Mesendoderm (in vitro differentiated cells): ENCODE results near the gene NR4A2.

ENCODE experiments used
- DNase-seq: peaks from one replicate; pipeline ENCODE4 v3.0.0; 2013
- H2AK5ac ChIP-seq: 2 replicates; pipeline ENCODE4 v1.6.1; 2013; ENCODE audit warnings: low read length, inconsistent platforms
- H2BK120ac ChIP-seq: 2 replicates; pipeline ENCODE4 v1.6.1; 2013; ENCODE audit warnings: low read depth, mild to moderate bottlenecking, low read length, moderate library complexity, mixed read lengths
- H2BK15ac ChIP-seq: replicated peaks from 2 replicates; pipeline ENCODE4 v1.6.1; 2013; ENCODE audit warnings: low read depth, mild to moderate bottlenecking, moderate library complexity
- H2BK5ac ChIP-seq: 2 replicates; pipeline ENCODE4 v1.6.1; 2013; ENCODE audit warnings: low read length, inconsistent platforms
- H3K18ac ChIP-seq: 2 replicates; pipeline ENCODE4 v1.6.1; 2013; ENCODE audit warnings: mild to moderate bottlenecking, low read length, mixed read lengths
- H3K23ac ChIP-seq: one replicate; pipeline ENCODE4 v1.6.1; 2013; ENCODE audit warnings: low read length
- H3K27ac ChIP-seq: 2 replicates; pipeline ENCODE4 v1.5.1; 2013; ENCODE audit warnings: low read depth, mild to moderate bottlenecking, inconsistent platforms, low read length, moderate library complexity
- H3K27me3 ChIP-seq: 2 replicates; pipeline ENCODE4 v1.6.1; 2013; ENCODE audit warnings: low read length, control low read depth, mild to moderate bottlenecking, inconsistent platforms; ENCODE audit not compliant: insufficient read depth, poor library complexity
- H3K36me3 ChIP-seq: 2 replicates; pipeline ENCODE4 v1.6.1; 2013; ENCODE audit warnings: low read length, inconsistent platforms; ENCODE audit not compliant: control insufficient read depth, insufficient read depth
- H3K4ac ChIP-seq: one replicate; pipeline ENCODE4 v1.6.1; 2013; ENCODE audit warnings: low read depth, mild to moderate bottlenecking, low read length, moderate library complexity
- H3K4me1 ChIP-seq: 2 replicates; pipeline ENCODE4 v1.6.1; 2013; ENCODE audit warnings: low read depth, low read length, inconsistent platforms; ENCODE audit not compliant: control insufficient read depth
- H3K4me2 ChIP-seq: 2 replicates; pipeline ENCODE4 v1.6.1; 2013; ENCODE audit warnings: low read length
- H3K4me3 ChIP-seq: 2 replicates; pipeline ENCODE4 v1.5.1; 2013; ENCODE audit warnings: mild to moderate bottlenecking, low read length
- H3K56ac ChIP-seq: one replicate; pipeline ENCODE4 v1.6.1; 2013; ENCODE audit warnings: low read length
- H3K79me1 ChIP-seq: 2 replicates; pipeline ENCODE4 v1.6.1; 2013; ENCODE audit warnings: low read length, inconsistent platforms
- H3K79me2 ChIP-seq: 2 replicates; pipeline ENCODE4 v1.6.1; 2013; ENCODE audit warnings: mild to moderate bottlenecking, low read length; ENCODE audit not compliant: control insufficient read depth, insufficient read depth
- H3K9ac ChIP-seq: 2 replicates; pipeline ENCODE4 v1.6.1; 2013; ENCODE audit warnings: low read length, inconsistent platforms
- H4K5ac ChIP-seq: one replicate; pipeline ENCODE4 v1.6.1; 2013; ENCODE audit warnings: low read length
- H4K8ac ChIP-seq: one replicate; pipeline ENCODE4 v1.6.1; 2013; ENCODE audit warnings: low read depth, mild to moderate bottlenecking, control low read depth, low read length, moderate library complexity
- WGBS: extraction: QIAGEN DNeasy Blood & Tissue Kit; methylation state at CpG from one replicate; pipeline ENCODE4 v1.1.7; 2013; ENCODE audit warnings: low lambda C conversion rate, missing lambda C conversion rate; ENCODE audit not compliant: insufficient coverage; ENCODE audit errors: extremely low coverage; 5-methylcytosine and 5-hydroxymethylcytosine counted together

Gene NR4A2

DNA sequence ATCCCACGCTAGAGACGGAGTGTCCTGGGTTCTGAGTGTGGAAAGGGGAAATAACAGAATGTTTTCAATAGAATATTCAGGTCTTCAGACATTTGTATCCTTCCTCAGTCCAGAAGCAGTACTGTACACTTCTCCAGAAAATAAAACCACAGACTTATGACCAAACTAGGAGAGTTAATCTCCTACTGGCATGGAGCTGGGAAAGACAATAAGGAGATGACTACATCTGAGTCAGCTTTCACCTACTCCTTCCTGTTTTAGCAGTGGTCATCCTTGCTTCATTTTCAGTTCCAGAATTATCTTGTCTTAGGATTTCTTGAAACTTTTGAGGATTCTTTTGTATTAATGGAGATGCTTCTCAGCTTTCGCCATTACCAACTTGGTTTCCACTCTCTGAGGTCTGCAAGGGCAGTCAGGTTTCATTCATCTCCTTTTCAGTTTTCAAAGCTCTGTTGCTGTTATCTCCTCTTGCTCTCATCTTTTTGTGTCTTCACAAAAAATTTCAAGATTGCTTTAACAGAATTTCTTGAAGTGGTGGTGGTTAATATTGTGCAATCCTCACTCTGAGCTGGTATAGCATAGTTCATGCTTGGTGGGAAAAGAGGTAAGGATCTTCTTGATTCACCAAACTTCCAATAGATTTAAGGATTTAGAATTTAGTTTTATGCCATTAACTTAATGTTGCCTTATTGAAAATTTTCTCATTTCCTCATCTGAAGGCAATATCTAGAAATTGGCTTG lies 23.7 kb upstream of the NR4A2 start:
- no peak overlapping the region for H3K4me2 ChIP-seq
- H3K56ac ChIP-seq: no peak overlapping the region
- H3K4me1 ChIP-seq: no peaks in the 10 kb centered on the region
- H3K27me3 ChIP-seq: no peaks in the 10 kb centered on the region
- no peak overlapping the region for H2AK5ac ChIP-seq
- H3K9ac ChIP-seq: no peak overlapping the region
- no peak for DNase-seq
- H2BK5ac ChIP-seq: no peak overlapping the region
- H3K4me3 ChIP-seq: no peak overlapping the region
- no peak overlapping the region for H3K4ac ChIP-seq
- no peaks in the 10 kb centered on the region for H3K79me2 ChIP-seq
- H2BK15ac ChIP-seq: no peak overlapping the region
- no peaks in the 10 kb centered on the region for H3K36me3 ChIP-seq
- H4K8ac ChIP-seq: no peak overlapping the region
- no peaks in the 10 kb centered on the region for H3K79me1 ChIP-seq
- no peak overlapping the region for H4K5ac ChIP-seq
- no peak overlapping the region for H2BK120ac ChIP-seq
- WGBS: no CpG with 5 or more reads among the region's 3 CpGs
- H3K18ac ChIP-seq: no peak overlapping the region
- H3K23ac ChIP-seq: no peak overlapping the region
- no peak overlapping the region for H3K27ac ChIP-seq

DNA sequence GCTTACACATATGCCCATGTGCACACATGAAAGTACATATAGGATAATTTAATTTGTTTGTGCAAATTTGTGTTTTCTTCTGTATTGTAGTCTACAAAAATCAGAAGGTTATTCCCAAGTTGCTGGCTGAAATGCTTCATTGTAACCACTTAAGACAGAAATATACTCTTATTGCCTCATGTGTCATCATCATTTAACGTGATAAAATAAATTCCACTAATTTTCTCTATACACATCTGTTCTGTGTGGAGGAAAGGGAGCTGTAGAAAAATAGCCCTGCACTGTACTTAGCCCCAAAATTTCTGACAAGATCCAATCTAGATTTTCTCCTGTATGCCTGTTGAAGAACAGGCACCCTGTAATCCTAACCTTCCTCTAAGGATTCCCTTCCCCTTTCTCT lies 20.4 kb upstream of the NR4A2 start:
- Histone ChIP-seq H2BK120ac (no peak overlapping the region), H4K8ac (no peak overlapping the region), H3K27me3 (no peaks in the 10 kb centered on the region), H2BK15ac (no peak overlapping the region), H4K5ac (no peak overlapping the region), H2BK5ac (no peak overlapping the region), H3K79me2 (no peaks in the 10 kb centered on the region), H3K4me1 (no peaks in the 10 kb centered on the region), H2AK5ac (no peak overlapping the region), H3K4me3 (no peak overlapping the region), H3K56ac (no peak overlapping the region), H3K36me3 (no peaks in the 10 kb centered on the region), H3K9ac (no peak overlapping the region), H3K79me1 (no peaks in the 10 kb centered on the region), H3K18ac (no peak overlapping the region), H3K4me2 (no peak overlapping the region), H3K23ac (no peak overlapping the region), H3K4ac (no peak overlapping the region), H3K27ac (no peak overlapping the region)
- no CpG with 5 or more reads among the region's 1 CpG for WGBS
- no peak for DNase-seq

DNA sequence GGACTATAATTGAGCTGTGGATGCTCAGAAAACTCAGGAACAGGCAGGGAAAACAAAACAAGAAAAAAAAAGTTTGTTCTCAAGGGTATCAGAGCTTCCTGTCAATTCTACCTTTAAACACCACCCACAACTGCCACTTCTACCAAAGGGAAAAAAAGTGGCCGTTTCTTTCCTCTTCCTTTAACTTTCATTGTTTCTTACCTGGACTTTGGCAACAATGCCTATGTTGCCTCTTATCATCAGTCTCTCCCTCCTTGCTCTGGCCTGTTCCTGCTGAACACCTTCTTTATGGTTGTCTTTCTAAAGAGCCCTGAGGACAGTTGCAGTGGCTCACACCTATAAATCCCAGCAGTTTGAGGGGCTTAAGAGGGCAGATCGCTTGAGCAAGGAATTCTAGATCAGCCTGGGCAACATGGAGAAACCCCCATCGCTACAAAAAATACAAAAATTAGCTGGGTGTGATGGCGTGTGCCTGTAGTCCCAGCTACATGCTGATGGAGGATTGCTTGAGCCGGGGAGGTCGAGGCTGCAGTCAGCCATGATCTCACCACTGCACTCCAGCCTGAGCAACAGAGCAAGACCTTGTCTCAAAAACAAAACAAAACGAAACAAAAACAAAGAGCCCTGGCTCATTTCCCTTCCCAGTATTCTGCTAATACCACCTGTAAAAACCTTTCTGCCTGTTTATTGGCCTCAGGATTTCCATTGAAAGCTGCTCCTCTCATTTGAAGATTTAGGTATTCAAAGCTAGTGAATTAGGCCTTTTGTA lies 18.0 kb upstream of the NR4A2 start:
- H3K23ac ChIP-seq: no peak overlapping the region
- no peak overlapping the region for H3K27ac ChIP-seq
- H3K18ac ChIP-seq: no peak overlapping the region
- H3K4me2 ChIP-seq: no peak overlapping the region
- no peaks in the 10 kb centered on the region for H3K4me1 ChIP-seq
- no peak overlapping the region for H2BK15ac ChIP-seq
- H3K4me3 ChIP-seq: no peak overlapping the region
- no peaks in the 10 kb centered on the region for H3K79me2 ChIP-seq
- no peak for DNase-seq
- no peak overlapping the region for H2AK5ac ChIP-seq
- no peak overlapping the region for H2BK5ac ChIP-seq
- H4K8ac ChIP-seq: no peak overlapping the region
- H2BK120ac ChIP-seq: no peak overlapping the region
- no CpG with 5 or more reads among the region's 7 CpGs for WGBS
- no peak overlapping the region for H3K4ac ChIP-seq
- no peak overlapping the region for H3K9ac ChIP-seq
- no peaks in the 10 kb centered on the region for H3K79me1 ChIP-seq
- no peaks in the 10 kb centered on the region for H3K27me3 ChIP-seq
- no peak overlapping the region for H4K5ac ChIP-seq
- H3K56ac ChIP-seq: no peak overlapping the region
- H3K36me3 ChIP-seq: no peaks in the 10 kb centered on the region

DNA sequence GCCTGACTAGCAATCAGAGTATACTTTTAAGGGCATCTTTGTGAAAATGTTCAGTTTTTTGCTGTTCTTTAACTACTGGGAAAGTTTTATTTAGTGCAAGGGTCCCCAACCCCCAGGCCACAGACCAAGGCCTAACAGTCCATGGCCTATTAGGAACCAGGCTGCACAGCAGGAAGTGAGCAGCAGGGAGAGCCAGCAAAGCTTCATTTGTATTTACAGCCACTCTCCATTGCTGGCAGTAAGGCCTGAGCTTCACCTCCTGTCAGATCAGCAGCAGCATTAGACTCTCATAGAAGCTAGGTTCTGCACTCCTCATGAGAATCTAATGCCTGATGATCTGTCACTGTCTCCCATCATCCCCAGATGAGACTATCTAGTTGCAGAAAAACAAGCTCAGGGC lies 17.1 kb upstream of the NR4A2 start:
- Histone ChIP-seq H4K5ac (no peak overlapping the region), H3K79me2 (no peaks in the 10 kb centered on the region), H3K23ac (no peak overlapping the region), H3K27ac (no peak overlapping the region), H2BK5ac (no peak overlapping the region), H3K9ac (no peak overlapping the region), H3K4me1 (no peaks in the 10 kb centered on the region), H3K4me2 (no peak overlapping the region), H3K27me3 (no peaks in the 10 kb centered on the region), H2BK120ac (no peak overlapping the region), H3K4ac (no peak overlapping the region), H3K56ac (no peak overlapping the region), H4K8ac (no peak overlapping the region), H3K79me1 (no peaks in the 10 kb centered on the region), H3K36me3 (no peaks in the 10 kb centered on the region), H2BK15ac (no peak overlapping the region), H2AK5ac (no peak overlapping the region), H3K4me3 (no peak overlapping the region), H3K18ac (no peak overlapping the region)
- DNase-seq: no peak

DNA sequence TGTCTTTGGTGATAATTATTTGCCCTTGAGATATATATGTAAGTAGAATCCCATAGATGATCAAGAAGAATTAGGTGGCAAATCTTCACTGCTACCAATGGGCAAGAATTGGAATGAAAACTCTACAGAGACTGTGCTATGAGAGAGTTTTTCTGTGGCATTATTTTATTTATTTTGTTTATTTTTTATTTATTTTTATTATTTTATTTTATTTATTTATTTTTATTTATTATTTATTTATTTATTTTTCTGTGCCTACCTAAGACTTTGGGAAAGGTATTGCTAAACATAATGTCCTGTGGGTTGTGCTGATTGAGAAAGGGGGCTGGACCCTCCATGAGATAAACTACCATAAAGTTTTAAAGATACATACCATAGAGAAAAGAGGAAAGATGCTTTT lies 16.6 kb upstream of the NR4A2 start:
- no peak overlapping the region for H2AK5ac ChIP-seq
- H3K27me3 ChIP-seq: no peaks in the 10 kb centered on the region
- no peak overlapping the region for H2BK120ac ChIP-seq
- no peak overlapping the region for H2BK5ac ChIP-seq
- H3K79me1 ChIP-seq: no peaks in the 10 kb centered on the region
- H3K4me3 ChIP-seq: no peak overlapping the region
- no peak overlapping the region for H3K27ac ChIP-seq
- no peak for DNase-seq
- H3K79me2 ChIP-seq: no peaks in the 10 kb centered on the region
- H3K4me2 ChIP-seq: no peak overlapping the region
- no peak overlapping the region for H3K23ac ChIP-seq
- H4K5ac ChIP-seq: no peak overlapping the region
- H3K9ac ChIP-seq: no peak overlapping the region
- no peak overlapping the region for H3K18ac ChIP-seq
- H3K4me1 ChIP-seq: no peaks in the 10 kb centered on the region
- no peak overlapping the region for H2BK15ac ChIP-seq
- H3K36me3 ChIP-seq: no peaks in the 10 kb centered on the region
- H3K4ac ChIP-seq: no peak overlapping the region
- no peak overlapping the region for H3K56ac ChIP-seq
- H4K8ac ChIP-seq: no peak overlapping the region

DNA sequence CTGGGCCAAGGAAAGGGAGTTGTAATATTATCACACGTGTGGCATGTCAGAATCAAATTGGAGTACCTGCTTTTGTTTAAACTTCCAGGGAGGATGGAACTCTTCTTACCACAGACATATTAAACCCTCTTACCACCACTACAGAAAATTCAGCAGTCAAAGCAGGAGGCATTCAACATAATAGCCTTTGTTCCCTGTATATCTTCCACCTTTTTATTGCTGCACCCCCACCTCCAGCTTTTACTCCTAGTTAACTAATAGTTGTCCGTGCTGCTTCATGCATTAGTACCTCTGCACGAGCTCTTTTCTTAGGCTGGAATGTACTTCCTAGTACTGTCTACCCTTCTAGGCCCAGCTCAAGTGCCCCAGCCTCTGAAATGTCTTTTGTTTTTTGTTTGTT lies 14.9 kb upstream of the NR4A2 start:
- Histone ChIP-seq H4K8ac (no peak overlapping the region), H3K4ac (no peak overlapping the region), H2BK120ac (no peak overlapping the region), H3K4me1 (no peaks in the 10 kb centered on the region), H3K79me2 (no peaks in the 10 kb centered on the region), H4K5ac (no peak overlapping the region), H2AK5ac (no peak overlapping the region), H3K36me3 (no peaks in the 10 kb centered on the region), H3K27ac (no peak overlapping the region), H3K79me1 (no peaks in the 10 kb centered on the region), H3K18ac (no peak overlapping the region), H2BK15ac (no peak overlapping the region), H3K4me2 (no peak overlapping the region), H3K23ac (no peak overlapping the region), H2BK5ac (no peak overlapping the region), H3K4me3 (no peak overlapping the region), H3K9ac (no peak overlapping the region), H3K56ac (no peak overlapping the region), H3K27me3 (no peaks in the 10 kb centered on the region)
- DNase-seq: no peak
- no CpG with 5 or more reads among the region's 3 CpGs for WGBS
